ENCODE data around the gene CLDN14. TPM values are rescaled to one million over a fixed set of nuclear protein-coding genes. Genes with fewer than 3 reads are reported as not detected.

CLDN14 gene
- total RNA-seq, 4 donors from 2014 or later = not detected

GRCh38 chr21:36509973-36510664 lies 30.2 kb upstream of the CLDN14 start:
- TF ChIP-seq, protein P1, sequence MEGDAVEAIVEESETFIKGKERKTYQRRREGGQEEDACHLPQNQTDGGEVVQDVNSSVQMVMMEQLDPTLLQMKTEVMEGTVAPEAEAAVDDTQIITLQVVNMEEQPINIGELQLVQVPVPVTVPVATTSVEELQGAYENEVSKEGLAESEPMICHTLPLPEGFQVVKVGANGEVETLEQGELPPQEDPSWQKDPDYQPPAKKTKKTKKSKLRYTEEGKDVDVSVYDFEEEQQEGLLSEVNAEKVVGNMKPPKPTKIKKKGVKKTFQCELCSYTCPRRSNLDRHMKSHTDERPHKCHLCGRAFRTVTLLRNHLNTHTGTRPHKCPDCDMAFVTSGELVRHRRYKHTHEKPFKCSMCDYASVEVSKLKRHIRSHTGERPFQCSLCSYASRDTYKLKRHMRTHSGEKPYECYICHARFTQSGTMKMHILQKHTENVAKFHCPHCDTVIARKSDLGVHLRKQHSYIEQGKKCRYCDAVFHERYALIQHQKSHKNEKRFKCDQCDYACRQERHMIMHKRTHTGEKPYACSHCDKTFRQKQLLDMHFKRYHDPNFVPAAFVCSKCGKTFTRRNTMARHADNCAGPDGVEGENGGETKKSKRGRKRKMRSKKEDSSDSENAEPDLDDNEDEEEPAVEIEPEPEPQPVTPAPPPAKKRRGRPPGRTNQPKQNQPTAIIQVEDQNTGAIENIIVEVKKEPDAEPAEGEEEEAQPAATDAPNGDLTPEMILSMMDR (IDR thresholded peaks at IDR 0.05; ENCODE audit: low read depth) = no peak

- TF ChIP-seq, protein P1 (IDR thresholded peaks at IDR 0.05; ENCODE audit: low read depth) = no peak
Measured at GRCh38 chr21:36508948-36509347, 29.0 kb upstream of the CLDN14 start.

GRCh38 chr21:36507397-36508018 lies 27.6 kb upstream of the CLDN14 start:
- TF ChIP-seq, protein P1 (IDR thresholded peaks at IDR 0.05; ENCODE audit: low read depth) = no peak

DNA sequence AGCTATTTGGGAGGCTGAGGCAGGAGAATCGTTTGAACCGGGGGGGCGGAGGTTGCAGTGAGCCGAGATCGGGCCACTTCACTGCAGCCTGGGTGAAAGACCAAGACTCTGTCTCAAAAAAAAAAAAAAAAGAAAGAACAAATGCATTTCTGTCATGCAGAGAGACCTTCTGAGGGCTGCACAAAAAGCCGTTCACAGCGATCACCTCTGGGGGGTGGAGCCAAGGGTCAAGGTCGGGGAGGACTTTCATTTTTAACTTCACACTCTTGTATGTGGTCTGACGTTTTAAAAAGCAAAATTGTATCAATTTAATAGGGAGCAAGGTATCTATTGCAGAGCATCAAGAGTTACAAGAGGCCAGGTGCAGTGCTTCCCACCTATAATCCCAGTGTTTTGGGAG lies 26.6 kb upstream of the CLDN14 start:
- TF ChIP-seq, protein P1 (IDR thresholded peaks at IDR 0.05; ENCODE audit: low read depth) = no peak

- TF ChIP-seq, protein P1 (IDR thresholded peaks at IDR 0.05; ENCODE audit: low read depth) = no peak
Measured at GRCh38 chr21:36504067-36505058, 24.4 kb upstream of the CLDN14 start.

DNA sequence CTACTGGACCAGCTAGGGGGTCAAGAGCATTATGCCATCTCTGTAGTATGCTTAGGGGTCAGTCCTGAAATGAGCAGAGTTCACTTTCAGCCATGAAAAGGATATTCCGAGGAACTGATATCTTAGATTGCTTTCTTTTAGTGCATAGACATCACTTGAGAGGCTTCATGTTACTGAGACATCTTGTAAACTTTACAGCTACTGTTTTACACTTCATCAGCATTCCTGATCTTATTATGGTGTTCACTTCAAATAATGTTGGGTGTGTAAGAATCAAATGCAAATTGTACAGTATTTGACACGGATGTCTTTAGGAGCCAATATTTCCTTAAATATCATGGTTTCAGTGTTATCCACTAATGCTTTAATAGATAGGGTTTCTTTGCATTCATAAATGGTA lies 22.4 kb upstream of the CLDN14 start:
- TF ChIP-seq, protein P1 (IDR thresholded peaks at IDR 0.05; ENCODE audit: low read depth) = no peak

- TF ChIP-seq, protein P1 (IDR thresholded peaks at IDR 0.05; ENCODE audit: low read depth) = no peak
Measured at GRCh38 chr21:36501589-36501892, 21.6 kb upstream of the CLDN14 start.

Measured in subcutaneous adipose tissue (tissue), 4 donors.